ENCODE data around the gene ITGAD. TPM values are rescaled to one million over a fixed set of nuclear protein-coding genes. Genes with fewer than 3 reads are reported as not detected.
A peak's percentile ranks its signal among the peaks of the same experiment; 100 is the strongest.

The ITGAD gene
- total and polyA plus RNA-seq, 2 of the 8 experiments (the other 6 are each of a cell fraction or from before 2014, with no cell fraction given), result 0.06 TPM; not detected in 1

- Histone ChIP-seq H3K27ac (ENCODE audit: low read depth, low read length) (no peak overlapping the region), H2BK20ac (ENCODE audit: low read length) (no peak overlapping the region), H3K9ac (replicated peaks in 1 of 4; ENCODE audit: extremely low read depth in 1 of 4, low read depth in 3 of 4, low read length in 3 of 4) (no peak overlapping the region), H3K56ac (replicated peaks; ENCODE audit: insufficient read length, low read depth, low read length) (no peak overlapping the region), H4K91ac (replicated peaks; ENCODE audit: insufficient read length, low read length) (no peak overlapping the region), H4K20me1 (replicated peaks in 1 of 2; ENCODE audit: control insufficient read depth in 1 of 2, insufficient read depth in 2 of 2, low read length in 2 of 2) (no peaks in the 10 kb centered on the region), H3K23ac (ENCODE audit: insufficient read length) (no peak overlapping the region), H3K79me2 (ENCODE audit: control insufficient read depth in 1 of 2, insufficient read depth in 2 of 2, low read length in 2 of 2) (no peaks in the 10 kb centered on the region), H3K14ac (ENCODE audit: insufficient read length) (no peak overlapping the region), H2BK15ac (ENCODE audit: low read length) (no peak overlapping the region), H3K4me1 (replicated peaks in 1 of 4; ENCODE audit: control insufficient read depth in 3 of 4, insufficient read depth in 4 of 4, low read length in 3 of 4) (no peaks in the 10 kb centered on the region), H4K5ac (ENCODE audit: insufficient read length, low read depth, low read length) (no peak overlapping the region), H3K23me2 (ENCODE audit: low read depth, low read length) (no peaks in the 10 kb centered on the region), H4K8ac (ENCODE audit: extremely low read depth, insufficient read depth, low read length) (peak overlapping the region; percentile 36), H2BK12ac (ENCODE audit: low read depth, low read length) (peak overlapping the region; percentile 39; the same call in 1 of the 2 replicates), H2BK5ac (ENCODE audit: low read depth, low read length) (no peak overlapping the region), H3K9me3 (ENCODE audit: insufficient read depth in 2 of 2, low read depth in 1 of 2, low read length in 1 of 2) (no peaks in the 10 kb centered on the region), H3K36me3 (ENCODE audit: control insufficient read depth in 2 of 4, insufficient read depth in 4 of 4, low read length in 3 of 4) (no peaks in the 10 kb centered on the region), H2AK5ac (ENCODE audit: low read depth, low read length) (no peak overlapping the region), H2BK120ac (replicated peaks; ENCODE audit: low read depth, low read length) (no peak overlapping the region), H3K4me3 (ENCODE audit: extremely low read depth in 1 of 4, insufficient read depth in 2 of 4, low read depth in 3 of 4, low read length in 4 of 4) (no peak overlapping the region), H3K27me3 (replicated peaks in 1 of 4; ENCODE audit: control insufficient read depth in 3 of 4, extremely low read depth in 1 of 4, insufficient read depth in 3 of 4, low read length in 3 of 4) (no peaks in the 10 kb centered on the region), H3K18ac (ENCODE audit: extremely low read depth, low read length) (no peak overlapping the region), H3K79me1 (ENCODE audit: low read depth, low read length) (no peaks in the 10 kb centered on the region), H2AFZ (ENCODE audit: low read length) (no peak overlapping the region), H3K4me2 (ENCODE audit: insufficient read depth in 1 of 2, low read depth in 2 of 2, low read length in 2 of 2) (no peak overlapping the region), H3K4ac (replicated peaks; ENCODE audit: insufficient read length, low read depth, low read length) (no peak overlapping the region)
- TF ChIP-seq CEBPB (IDR thresholded peaks at IDR 0.05; ENCODE audit: low read depth, low read length) (no peak), ATF3 (IDR thresholded peaks at IDR 0.05; ENCODE audit: insufficient read depth, low read depth, low read length) (no peak), POLR2A (IDR thresholded peaks at IDR 0.05; ENCODE audit: control extremely low read depth in 1 of 2, low read depth in 2 of 2, low read length in 2 of 2) (no peak), TEAD4 (IDR thresholded peaks at IDR 0.05; ENCODE audit: low read depth, low read length) (no peak), SIN3A (conservative IDR thresholded peaks at IDR 0.05 in 1 of 2, IDR thresholded peaks at IDR 0.05 in 1 of 2; ENCODE audit: low read depth in 1 of 2, low read length in 2 of 2) (no peak), CHD2 (IDR thresholded peaks at IDR 0.05; ENCODE audit: low read length) (no peak)
- no peak for DNase-seq (ENCODE audit: low read depth in 1 of 2, low spot score in 2 of 2)
- WGBS, 2 experiments (ENCODE audit: extremely low coverage in 1 of 2, insufficient coverage in 1 of 2, insufficient read length in 1 of 2, insufficient replicate concordance in 2 of 2, low coverage in 1 of 2, low lambda C conversion rate in 2 of 2, missing lambda C conversion rate in 1 of 2), result 87% methylated on average over 39 of the region's 42 CpGs; no CpG with 5 or more reads in 1 of the 2 experiments
- POLR2A ChIA-PET (ENCODE audit: partially characterized antibody), result interaction anchor here (0.6 to 1.4 kb wide), 4 partner anchors 11 to 1690 kb away, joined by 3 to 4 read pairs (median 3); no protein-coding TSS in a partner anchor
- CTCF ChIA-PET (ENCODE audit: partially characterized antibody), result interaction anchor here (0.7 to 3.0 kb wide), 4 partner anchors 9 to 14 kb away, joined by 3 to 12 read pairs (median 4); no protein-coding TSS in a partner anchor
- FAIRE-seq, result no peak
Measured at GRCh38 chr16:31371619-31372484, 21.3 kb upstream of the ITGAD start.

All from H1 (cell line).